Brain microvascular endothelial cell (primary cell): Measurements from ENCODE around the gene GTF3C1.

Experiments used
- DNase-seq: peaks from one replicate; pipeline ENCODE4 v3.0.0-alpha.2; 2020
- H3K27ac ChIP-seq: fragments of 250-450 bp; sonication (Bioruptor Pico); 2 replicates; pipeline ENCODE4 v1.5.1; 2020; ENCODE audit warnings: mild to moderate bottlenecking, moderate library complexity
- H3K27me3 ChIP-seq: fragments of 250-450 bp; sonication (Bioruptor Pico); replicated peaks from 2 replicates; pipeline ENCODE4 v1.5.1; 2020; ENCODE audit warnings: mild to moderate bottlenecking
- H3K36me3 ChIP-seq: fragments of 250-450 bp; sonication (Bioruptor Pico); replicated peaks from 2 replicates; pipeline ENCODE4 v1.5.1; 2020; ENCODE audit warnings: mild to moderate bottlenecking
- H3K4me3 ChIP-seq: 2 replicates; pipeline ENCODE4 v1.5.1; 2011; ENCODE audit warnings: low read depth, mild to moderate bottlenecking, control low read depth, low read length, moderate library complexity
- in situ Hi-C: cut with HindIII; loops from 2 replicates; pipeline ENCODE4 v1.10.0; 2017; ENCODE audit warnings: low sequenced_read_pairs, low pct_ligation_motif_present
- TF ChIP-seq, protein P1 (sequence below): IDR thresholded peaks from 2 replicates; pipeline ENCODE4 v1.5.1; 2011; ENCODE audit warnings: low read depth, mild to moderate bottlenecking, moderate library complexity, low read length, control low read depth, inconsistent platforms; ENCODE audit errors: missing control alignments

The GTF3C1 gene

DNA sequence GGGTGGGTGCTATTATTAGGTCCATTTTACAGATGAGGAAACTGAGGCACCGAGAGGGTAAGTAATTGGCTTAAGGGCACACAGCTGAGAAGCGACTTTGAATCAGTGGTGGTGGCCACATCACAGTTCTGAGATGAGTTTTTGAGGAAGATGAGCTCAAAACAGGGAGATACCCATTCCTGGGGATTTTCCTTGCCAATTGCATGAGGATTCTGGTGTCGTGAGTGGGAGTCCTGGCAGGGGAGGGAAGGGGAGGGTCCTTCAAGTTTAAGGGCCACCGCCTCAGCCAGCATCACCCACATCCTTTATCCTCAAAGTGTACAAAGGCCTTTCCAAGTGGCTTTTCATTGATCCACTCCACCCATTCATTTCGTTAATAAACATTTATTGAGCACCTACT, 102.4 kb downstream of the GTF3C1 start:
- Histone ChIP-seq H3K4me3 (no peak overlapping the region), H3K27ac (no peak overlapping the region), H3K36me3 (no peaks in the 10 kb centered on the region), H3K27me3 (no peaks in the 10 kb centered on the region)
- TF ChIP-seq, protein P1, sequence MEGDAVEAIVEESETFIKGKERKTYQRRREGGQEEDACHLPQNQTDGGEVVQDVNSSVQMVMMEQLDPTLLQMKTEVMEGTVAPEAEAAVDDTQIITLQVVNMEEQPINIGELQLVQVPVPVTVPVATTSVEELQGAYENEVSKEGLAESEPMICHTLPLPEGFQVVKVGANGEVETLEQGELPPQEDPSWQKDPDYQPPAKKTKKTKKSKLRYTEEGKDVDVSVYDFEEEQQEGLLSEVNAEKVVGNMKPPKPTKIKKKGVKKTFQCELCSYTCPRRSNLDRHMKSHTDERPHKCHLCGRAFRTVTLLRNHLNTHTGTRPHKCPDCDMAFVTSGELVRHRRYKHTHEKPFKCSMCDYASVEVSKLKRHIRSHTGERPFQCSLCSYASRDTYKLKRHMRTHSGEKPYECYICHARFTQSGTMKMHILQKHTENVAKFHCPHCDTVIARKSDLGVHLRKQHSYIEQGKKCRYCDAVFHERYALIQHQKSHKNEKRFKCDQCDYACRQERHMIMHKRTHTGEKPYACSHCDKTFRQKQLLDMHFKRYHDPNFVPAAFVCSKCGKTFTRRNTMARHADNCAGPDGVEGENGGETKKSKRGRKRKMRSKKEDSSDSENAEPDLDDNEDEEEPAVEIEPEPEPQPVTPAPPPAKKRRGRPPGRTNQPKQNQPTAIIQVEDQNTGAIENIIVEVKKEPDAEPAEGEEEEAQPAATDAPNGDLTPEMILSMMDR, result no peak
- no peak for DNase-seq
- in situ Hi-C loops, result no loop called here

DNA sequence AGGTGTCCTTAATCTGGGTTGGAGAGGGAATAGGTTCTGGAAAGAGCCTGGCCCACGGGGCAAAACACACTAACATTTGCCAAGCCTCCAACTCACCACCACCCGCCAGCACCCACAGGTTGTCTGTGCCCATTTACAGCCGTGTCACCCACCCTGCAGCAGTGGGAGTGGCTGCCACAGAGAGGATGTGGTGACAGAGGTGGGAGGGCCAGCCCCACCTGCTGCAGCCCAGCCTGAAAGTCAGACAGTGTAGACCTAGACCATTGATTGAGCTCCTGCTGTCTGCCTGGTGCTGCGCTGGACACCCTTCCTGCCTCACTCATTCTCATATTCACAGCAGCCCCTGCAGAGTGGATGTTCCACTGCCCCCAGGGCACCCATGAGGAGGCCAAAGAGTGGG, 103.0 kb downstream of the GTF3C1 start:
- DNase-seq, result no peak
- no peak overlapping the region for H3K4me3 ChIP-seq
- H3K36me3 ChIP-seq, result no peaks in the 10 kb centered on the region
- TF ChIP-seq, protein P1, result no peak
- in situ Hi-C loops, result no loop called here
- H3K27ac ChIP-seq, result no peak overlapping the region
- no peaks in the 10 kb centered on the region for H3K27me3 ChIP-seq

DNA sequence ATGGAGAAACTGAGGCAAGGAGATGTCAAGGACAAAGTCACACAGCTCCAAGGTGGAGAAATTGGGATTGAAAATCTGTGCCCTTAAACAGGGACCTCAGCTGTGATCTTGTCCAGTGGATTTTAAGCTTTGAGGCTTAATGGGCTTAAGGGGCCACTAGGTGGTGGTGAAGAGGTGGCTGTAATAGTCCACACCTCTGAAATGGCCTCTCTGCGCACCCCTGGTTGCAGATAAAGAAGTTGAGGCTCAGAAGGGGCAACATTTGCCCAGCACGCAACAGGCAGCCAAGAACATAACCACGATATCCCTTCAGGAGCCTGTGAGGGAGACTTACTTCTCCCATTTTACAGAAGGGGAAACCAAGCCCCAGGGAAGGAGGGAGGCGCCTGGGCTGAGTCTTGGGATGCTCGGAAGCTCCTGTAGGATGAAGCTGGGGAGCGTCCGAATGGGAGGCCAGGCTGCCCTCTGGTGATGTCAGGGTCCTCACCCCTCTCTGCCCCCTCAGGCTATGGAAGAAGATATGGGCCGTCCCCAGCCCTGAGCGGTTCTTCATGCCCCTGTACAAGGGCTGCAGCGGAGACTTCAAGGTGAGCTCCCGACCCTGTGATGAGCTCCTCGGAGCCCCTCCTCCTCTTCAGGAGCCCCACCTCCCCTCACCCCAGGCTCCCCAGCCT, 104.1 kb downstream of the GTF3C1 start:
- in situ Hi-C loops, result no loop called here
- H3K4me3 ChIP-seq, result no peak overlapping the region
- TF ChIP-seq, protein P1, result peak; percentile 41
- DNase-seq, result no peak
- H3K27me3 ChIP-seq, result no peaks in the 10 kb centered on the region
- no peak overlapping the region for H3K27ac ChIP-seq
- H3K36me3 ChIP-seq, result no peaks in the 10 kb centered on the region

DNA sequence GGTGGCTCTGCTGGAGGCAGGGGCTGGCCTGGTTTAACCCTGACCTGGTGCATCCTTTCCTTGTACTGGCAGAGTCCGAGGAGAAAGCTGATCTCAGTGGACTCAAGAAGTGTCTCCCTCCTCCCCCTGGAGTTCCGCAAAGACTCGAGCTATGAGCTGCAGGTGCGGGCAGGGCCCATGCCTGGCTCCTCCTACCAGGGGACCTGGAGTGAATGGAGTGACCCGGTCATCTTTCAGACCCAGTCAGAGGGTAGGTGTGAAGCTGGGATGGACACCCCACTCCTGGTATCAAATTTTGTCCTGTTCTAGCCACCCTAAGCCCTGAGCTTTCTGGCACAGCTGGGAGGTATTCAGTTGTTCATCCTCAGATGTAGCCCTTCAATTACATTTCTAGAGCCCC, 105.2 kb downstream of the GTF3C1 start:
- TF ChIP-seq, protein P1, result no peak
- H3K27me3 ChIP-seq, result no peaks in the 10 kb centered on the region
- DNase-seq, result no peak
- H3K36me3 ChIP-seq, result no peaks in the 10 kb centered on the region
- in situ Hi-C loops, result no loop called here
- H3K27ac ChIP-seq, result no peak overlapping the region
- no peak overlapping the region for H3K4me3 ChIP-seq

DNA sequence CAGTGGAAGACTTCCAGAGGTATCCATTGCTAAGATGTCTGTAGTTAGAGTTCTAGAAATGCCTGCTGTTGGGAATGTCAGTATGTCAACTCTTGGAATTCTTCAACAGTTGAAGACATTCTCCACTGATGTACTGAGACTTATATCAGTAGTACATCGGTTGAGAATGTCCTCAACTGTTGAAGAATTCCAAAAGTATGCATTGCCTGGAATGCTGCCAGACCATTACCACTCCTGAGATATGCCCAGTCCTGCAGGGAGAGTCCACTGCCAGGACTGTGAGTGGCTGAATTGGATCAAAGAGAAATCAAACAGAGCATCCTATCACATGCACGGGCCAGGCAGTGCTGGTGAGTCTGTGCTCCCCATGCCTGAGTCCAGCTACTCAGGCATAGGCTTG, 105.7 kb downstream of the GTF3C1 start:
- Histone ChIP-seq H3K4me3 (no peak overlapping the region), H3K27ac (no peak overlapping the region), H3K27me3 (no peaks in the 10 kb centered on the region), H3K36me3 (no peaks in the 10 kb centered on the region)
- in situ Hi-C loops, result no loop called here
- TF ChIP-seq, protein P1, result no peak
- DNase-seq, result peak; percentile 70

DNA sequence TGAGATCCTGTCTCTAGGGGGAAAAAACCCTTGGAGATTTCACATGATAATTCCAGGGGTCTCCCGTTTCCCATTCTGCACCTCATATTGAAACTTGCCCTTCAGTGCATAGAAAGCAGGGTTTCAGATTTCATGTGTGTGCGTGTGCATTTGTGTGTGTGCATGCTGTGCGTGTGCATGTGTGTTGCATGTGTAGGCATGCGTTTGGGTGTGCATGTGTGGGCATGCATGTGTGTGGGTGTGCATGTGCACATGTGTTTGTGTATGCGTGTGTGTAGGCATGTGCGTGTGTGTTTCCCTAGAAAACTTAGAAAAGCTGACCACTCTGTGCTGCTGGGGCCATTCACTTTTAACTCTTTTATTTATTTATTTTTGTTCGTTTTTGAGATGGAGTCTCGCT, 107.7 kb downstream of the GTF3C1 start:
- Histone ChIP-seq H3K36me3 (no peaks in the 10 kb centered on the region), H3K27me3 (no peaks in the 10 kb centered on the region), H3K27ac (no peak overlapping the region), H3K4me3 (no peak overlapping the region)
- TF ChIP-seq, protein P1, result no peak
- DNase-seq, result no peak
- in situ Hi-C loops, result no loop called here
